HG02798 (cell line): Measurements from ENCODE around the gene GRID2.

ENCODE experiments used
- ATAC-seq: cut with Tn5 transposase; IDR thresholded peaks from one replicate; pipeline ENCODE4 v1.9.1; 2021; ENCODE audit warnings: mild to moderate bottlenecking; ENCODE audit not compliant: unreplicated experiment, poor library complexity

GRID2 gene

GRCh38 chr4:93168053-93168452 lies 864.3 kb downstream of the GRID2 start:
- no peak for ATAC-seq

GRCh38 chr4:93169966-93170365 lies 866.2 kb downstream of the GRID2 start:
- ATAC-seq = no peak

DNA sequence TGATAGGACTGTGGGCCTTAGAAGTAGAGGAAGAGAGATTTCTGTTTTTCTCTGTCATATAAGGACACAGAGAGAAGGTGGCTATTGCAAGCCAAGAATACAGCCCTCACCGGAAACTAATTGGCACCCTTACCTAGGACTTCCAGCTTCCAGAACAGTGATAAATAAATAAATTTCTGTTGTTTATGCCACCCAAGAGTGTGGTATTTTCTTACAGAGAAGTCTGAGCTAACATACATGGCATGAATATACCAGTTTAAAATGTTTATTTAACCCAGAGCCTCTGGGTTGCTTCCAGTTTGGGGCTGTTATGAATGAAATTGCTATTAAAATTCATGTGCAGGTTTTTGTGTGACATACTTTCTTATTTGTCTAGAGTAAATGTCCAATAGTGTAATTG lies 870.8 kb downstream of the GRID2 start:
- ATAC-seq = no peak

- ATAC-seq = no peak
Observed at GRCh38 chr4:93178279-93178678, 874.5 kb downstream of the GRID2 start.

GRCh38 chr4:93179044-93179443 lies 875.3 kb downstream of the GRID2 start:
- no peak for ATAC-seq

DNA sequence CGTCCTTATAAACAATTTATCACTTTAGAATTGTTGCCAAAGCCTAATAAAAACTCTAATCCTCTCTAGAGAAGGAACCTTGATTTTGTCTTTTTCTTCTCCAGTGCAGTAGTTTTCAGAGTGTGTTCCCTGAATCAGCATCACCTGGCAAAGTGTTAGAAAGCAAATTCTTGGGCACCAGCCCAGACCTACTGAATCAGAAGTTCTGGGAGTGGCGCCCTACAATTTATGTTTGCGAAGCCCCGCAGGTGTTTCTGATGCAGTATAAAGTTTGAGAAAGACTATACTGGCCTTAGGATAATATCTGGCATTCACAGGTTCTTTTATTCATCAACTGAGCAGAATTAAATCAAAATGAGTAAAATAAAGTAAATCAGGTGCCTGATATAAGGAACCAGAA lies 879.0 kb downstream of the GRID2 start:
- ATAC-seq = no peak

DNA sequence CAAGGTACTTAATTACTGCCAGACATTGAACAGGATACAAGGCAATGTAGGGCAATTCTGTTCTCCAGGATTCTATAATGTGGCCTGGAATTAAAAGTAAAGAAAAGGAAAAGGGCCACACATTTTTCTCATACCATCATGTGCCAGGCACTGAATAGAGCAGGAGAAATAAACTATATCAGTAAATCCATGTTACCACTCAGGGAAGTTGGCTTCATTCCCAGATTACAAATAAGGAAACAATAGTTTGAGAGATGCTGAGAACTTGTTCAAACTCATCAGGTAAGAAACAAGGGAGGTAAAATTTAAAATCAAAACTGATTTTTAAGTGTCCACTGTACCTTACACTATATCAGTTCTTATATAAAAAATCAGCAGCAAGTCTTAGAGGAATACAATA lies 879.8 kb downstream of the GRID2 start:
- no peak for ATAC-seq

GRCh38 chr4:93184053-93184452 lies 880.3 kb downstream of the GRID2 start:
- no peak for ATAC-seq

DNA sequence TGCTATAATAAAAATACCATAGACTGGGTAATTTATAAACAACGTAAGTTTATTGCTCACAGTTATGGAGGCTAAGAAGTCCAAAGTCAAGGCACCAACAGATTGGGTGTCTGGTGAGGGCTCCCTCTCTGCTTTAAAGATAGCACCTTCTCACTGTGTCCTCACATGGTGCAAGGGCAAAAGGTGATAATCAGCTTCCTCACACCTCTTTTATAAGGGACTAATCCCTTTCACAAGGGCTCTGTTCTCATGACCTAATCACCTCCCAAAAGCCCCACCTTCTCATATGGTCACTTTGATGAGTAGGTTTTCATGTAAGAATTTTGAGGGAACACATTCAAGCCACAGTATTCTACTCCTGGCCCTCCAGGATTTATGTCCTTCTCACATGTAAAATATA lies 883.1 kb downstream of the GRID2 start:
- no peak for ATAC-seq

DNA sequence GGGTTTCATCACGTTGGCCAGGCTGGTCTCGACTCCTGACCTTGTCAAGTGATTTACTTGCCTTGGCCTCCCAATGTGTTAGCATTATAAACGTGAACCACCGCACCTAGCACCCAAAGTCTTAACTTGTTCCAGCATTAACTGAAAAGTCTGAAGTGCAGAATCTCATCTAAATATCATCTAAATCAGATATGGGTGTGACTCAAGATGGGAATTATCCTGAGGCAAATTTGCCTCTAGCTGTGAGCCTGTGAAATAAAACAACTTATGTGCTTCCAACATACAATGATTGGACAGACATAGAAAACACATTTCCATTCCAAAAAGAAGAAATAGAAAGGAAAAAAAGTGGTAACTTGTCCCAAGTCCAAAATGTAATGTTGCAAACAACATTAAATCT lies 883.7 kb downstream of the GRID2 start:
- ATAC-seq = no peak

DNA sequence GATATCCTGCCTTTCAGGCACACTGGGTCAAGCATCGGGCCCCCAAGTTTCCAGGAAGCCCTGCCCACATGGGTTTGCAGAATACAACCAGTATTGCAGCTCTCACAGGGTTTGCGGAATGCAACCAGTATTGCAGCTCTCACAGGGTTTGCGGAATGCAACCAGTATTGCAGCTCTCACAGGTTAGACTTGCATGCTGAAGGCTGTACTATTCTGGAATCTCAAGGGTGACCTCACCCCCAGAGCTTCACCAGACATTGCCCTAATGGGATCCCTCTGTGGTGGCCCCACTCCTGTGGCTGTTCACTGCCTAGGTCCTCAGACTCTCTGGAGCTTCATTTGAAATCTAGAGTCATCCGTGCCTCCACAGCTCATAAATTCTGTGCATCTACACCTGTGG lies 884.1 kb downstream of the GRID2 start:
- no peak for ATAC-seq

DNA sequence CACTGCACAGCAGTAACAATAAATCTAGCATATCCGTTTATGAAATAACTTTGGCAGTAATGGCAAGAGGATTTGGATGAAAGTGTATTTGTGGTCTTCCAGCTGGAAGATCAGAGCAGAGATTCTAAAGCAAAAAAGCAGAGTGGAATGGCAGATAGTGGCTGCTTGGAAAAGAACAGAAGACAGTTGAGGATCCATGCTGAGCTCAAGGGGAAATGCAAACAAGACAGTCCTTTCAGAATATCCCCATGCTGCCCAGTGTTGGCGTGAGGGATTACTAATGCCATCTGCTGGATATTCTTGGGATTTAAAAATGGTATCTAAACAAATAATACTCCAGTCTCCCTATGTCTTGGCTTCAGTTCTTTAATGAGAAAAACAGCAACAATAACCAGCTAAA lies 895.7 kb downstream of the GRID2 start:
- peak; percentile 45 for ATAC-seq

DNA sequence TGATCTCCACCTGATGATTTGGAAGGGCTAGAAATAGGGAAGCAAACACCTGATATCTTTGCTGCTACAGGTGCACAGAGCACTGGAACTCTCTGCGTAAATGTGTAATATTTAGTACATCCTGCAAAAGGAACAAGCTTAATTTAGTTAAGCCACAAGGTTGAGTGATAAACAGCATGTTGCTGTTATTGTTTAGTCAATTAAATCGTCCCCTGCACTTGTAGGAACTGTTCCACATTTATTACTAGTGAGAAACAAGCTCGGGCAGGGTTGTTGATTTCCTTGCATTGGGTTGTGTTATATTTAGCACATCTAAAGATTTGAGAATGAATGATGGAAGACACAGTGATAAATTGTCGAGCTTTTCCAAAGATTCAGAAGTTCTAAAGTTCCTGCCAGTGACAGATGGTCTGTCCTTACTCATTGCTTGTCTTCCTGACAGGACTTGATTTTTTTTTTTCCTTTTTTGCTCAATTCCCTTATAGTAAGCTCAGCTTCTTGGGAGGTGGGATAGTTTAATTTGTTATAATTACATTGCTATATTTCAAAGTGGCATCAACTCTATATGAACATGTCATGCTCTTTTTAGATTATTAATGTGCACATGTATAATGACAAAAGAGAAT lies 897.8 kb downstream of the GRID2 start:
- no peak for ATAC-seq

DNA sequence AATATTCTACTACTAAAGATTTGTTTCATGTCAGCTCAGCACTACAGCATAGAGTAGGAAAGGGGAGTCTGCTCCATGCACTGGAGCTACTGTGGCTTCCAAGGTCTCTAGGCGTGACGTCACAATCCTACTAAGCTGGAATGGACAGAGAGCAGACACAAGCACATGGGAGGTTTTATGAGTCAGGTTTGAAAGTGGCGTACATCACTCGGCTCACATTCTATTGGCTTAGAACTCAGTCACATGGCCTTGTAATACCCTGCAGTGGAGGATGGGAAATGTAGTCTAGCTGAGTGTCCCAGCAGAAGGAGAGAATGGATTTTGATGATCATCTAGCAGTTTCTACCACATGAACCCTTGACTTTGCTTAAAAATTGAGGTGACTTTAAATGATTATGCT lies 899.9 kb downstream of the GRID2 start:
- ATAC-seq = peak; percentile 66

DNA sequence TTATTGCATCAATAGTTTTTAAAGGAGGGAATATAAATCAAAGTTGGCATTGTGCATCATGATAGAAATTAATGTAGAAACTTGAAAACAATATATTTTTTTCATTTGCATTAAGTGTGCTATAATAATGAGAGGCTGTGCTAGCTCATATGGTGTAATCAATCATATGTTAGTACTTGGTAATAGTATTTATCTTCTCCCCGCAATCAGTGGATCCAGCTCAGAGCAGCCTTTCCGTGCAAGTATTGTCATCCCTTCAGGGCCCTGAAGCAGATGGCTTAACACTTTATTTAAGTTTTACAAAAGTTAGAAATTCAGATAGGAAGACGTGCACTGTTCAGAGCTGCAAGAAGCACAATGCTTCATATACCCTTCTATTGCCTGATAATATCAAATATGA lies 908.5 kb downstream of the GRID2 start:
- no peak for ATAC-seq

DNA sequence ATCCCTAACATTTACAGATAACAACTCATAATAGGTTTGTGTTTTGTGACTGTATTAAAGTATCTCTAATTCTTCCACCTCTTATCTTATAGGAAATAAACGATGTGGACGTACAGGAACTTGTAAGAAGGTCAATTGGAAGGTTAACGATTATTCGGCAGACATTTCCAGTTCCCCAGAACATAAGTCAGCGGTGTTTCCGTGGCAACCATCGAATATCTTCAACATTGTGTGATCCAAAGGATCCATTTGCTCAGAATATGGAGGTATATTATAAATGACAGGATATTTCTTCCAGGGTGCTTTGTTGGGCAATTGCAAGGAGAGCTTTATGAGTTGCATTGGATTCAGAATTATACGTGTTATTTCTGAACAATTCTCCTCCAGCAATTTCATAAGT lies 912.9 kb downstream of the GRID2 start:
- ATAC-seq = no peak

- ATAC-seq = no peak
Observed at GRCh38 chr4:93217431-93217830, 913.7 kb downstream of the GRID2 start.

DNA sequence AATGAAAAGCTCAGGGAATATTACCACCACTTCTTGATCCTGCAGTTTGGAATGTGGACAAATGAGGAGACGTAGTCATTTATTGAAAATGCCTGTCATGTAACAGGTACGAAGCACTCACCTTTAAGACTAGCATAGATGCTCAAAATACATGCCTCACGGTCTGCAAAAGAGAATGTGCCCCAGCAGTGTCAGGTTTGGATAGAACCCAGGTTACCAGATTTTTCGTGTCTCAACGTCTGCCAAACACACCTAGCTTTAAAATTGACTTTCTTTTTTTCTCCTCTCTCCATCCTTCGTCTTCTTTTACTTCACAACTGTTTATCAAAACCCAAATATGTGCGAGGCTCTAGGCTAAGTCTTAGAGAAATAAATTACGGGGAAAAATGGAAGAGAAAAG lies 918.0 kb downstream of the GRID2 start:
- ATAC-seq = no peak

DNA sequence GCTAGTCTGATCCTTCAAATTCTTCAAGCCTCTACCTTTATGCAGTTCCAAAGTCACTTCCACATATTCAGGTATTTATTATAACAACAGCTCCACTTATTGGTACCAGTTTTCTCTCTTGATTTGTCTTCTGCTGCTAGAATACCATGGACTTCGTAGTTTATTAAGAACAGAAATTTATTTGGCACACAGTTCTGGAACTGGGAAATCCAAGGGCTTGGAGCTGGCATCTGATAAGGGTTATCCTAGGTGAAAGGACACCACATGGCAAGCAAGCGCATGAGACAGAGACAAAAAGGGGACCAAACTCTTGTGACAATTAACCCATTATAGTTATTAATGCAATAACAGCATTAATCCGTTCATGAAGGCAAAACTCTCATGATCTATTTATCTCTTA lies 924.3 kb downstream of the GRID2 start:
- ATAC-seq = no peak

DNA sequence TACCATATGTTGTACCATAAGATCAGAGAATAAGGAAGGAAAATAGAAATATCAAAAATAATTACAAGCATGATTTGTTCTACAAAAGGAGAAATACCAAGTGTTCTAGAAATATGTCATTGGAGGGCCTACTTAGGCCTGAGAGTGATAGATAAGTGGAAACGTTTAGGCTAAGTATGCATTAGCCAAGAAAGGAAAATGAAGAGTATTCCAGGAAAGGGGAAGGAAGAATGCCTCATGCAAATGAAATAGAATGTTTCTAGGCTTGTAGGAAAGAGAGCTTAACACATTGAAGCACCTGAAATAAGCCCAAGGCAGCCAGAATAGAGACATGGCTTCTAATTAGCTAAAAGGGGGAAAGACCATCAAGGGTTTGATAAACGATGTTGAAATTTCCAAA lies 929.1 kb downstream of the GRID2 start:
- ATAC-seq = no peak

DNA sequence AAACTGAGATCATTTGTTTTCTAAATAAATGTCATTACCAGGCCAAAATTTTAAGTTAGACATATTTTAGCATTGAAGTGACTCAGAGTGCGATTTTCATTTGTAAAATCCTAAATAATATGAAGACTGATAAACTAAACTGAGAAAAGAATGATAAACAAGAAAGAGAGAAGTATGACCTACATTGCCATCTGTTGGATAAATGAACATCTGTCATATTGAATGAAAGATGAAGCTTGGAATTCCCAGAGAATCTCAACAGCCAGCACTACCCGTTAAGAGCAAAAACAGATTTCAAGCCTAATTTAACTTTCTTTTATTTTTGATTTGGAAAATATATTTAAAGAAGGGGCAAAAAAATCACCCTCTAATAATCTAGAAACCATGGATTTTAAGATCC lies 933.8 kb downstream of the GRID2 start:
- no peak for ATAC-seq

DNA sequence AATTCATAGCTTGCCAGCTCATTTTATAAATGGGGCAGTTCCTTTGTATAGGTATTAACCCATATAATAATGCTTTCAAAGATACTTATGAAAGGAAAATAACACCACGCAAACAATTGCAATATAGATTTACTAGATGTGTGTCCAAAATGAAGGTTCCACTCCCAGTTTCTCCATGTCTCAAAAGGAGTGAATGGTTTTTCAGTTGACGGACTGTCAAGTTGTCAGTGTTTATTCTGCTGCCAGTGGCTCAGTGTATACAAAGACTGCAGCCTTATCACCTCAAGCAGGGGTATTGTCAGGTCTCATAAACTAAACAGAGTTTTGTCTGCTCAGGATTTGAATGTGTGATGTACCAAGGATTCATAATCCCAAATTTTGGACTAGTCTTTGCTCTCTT lies 939.5 kb downstream of the GRID2 start:
- no peak for ATAC-seq

- ATAC-seq = no peak
Observed at GRCh38 chr4:93261207-93261606, 957.4 kb downstream of the GRID2 start.
